OCI-LY7 (cell line): ENCODE results near the gene B9D2.

ENCODE experiments used
- EZH2phosphoT487 ChIP-seq: fragments of 200-600 bp; sonication (generic); IDR thresholded peaks from 2 replicates; pipeline ENCODE4 v1.6.1; 2018; ENCODE audit warnings: low read depth, borderline replicate concordance, mild to moderate bottlenecking, mixed run types, antibody characterized with exemption, low read length, moderate library complexity, mixed read lengths
- TF ChIP-seq, protein P1 (sequence below): fragments of 200-600 bp; sonication (generic); conservative IDR thresholded peaks from 2 replicates; pipeline ENCODE4 v1.5.1; 2014; ENCODE audit warnings: mild to moderate bottlenecking, antibody characterized with exemption, low read length, moderate library complexity, mixed read lengths

DNA sequence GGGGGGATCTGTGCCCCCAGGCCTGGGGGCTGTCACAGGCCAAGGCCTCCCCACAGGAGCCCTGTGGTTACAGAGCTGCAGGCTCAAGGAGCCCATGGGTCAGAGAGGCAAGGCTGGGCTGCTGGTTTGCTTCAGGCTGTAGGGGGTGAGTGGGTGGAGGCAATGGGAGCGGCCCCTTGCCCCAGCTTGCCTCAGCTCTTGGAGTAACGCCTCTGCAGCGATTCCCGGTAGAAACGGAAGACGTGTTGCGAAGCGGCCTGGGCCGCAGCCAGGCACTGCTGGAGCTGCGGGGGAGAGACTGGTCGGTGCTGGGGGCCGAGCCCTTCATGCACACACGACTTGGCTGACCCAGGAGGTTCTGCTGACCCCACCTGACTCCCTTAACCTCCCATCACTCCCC is 22.5 kb upstream of the B9D2 start:
- TF ChIP-seq, protein P1, sequence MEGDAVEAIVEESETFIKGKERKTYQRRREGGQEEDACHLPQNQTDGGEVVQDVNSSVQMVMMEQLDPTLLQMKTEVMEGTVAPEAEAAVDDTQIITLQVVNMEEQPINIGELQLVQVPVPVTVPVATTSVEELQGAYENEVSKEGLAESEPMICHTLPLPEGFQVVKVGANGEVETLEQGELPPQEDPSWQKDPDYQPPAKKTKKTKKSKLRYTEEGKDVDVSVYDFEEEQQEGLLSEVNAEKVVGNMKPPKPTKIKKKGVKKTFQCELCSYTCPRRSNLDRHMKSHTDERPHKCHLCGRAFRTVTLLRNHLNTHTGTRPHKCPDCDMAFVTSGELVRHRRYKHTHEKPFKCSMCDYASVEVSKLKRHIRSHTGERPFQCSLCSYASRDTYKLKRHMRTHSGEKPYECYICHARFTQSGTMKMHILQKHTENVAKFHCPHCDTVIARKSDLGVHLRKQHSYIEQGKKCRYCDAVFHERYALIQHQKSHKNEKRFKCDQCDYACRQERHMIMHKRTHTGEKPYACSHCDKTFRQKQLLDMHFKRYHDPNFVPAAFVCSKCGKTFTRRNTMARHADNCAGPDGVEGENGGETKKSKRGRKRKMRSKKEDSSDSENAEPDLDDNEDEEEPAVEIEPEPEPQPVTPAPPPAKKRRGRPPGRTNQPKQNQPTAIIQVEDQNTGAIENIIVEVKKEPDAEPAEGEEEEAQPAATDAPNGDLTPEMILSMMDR = no peak
- TF ChIP-seq EZH2phosphoT487 = no peak
